ENCODE data around the gene SHF.
"Not testable (repeated sequence)": the region's sequence is repeated elsewhere in the genome, so short reads cannot be mapped to it uniquely, and the experiment has no call there.

The SHF gene

GRCh38 chr15:45187894-45188830 lies at the start of gene SHF:
Gene SHF, minus strand, starts transcription at chr15:45187966. Its CDS starts 15 bp downstream, at chr15:45187951.
- DNase-seq (ENCODE audit: low spot score), result peak; percentile 63

GRCh38 chr15:45236806-45237205 lies 49.0 kb upstream of the SHF start:
- not testable (repeated sequence) for DNase-seq (ENCODE audit: low spot score)

GRCh38 chr15:45234562-45235235 lies 46.9 kb upstream of the SHF start:
- DNase-seq (ENCODE audit: low spot score), result no peak

- no peak for DNase-seq (ENCODE audit: low spot score)
Measured at GRCh38 chr15:45231864-45232562, 44.2 kb upstream of the SHF start.

GRCh38 chr15:45231132-45231531 lies 43.4 kb upstream of the SHF start:
- no peak for DNase-seq (ENCODE audit: low spot score)

GRCh38 chr15:45230245-45230965 lies 42.6 kb upstream of the SHF start:
- DNase-seq (ENCODE audit: low spot score), result no peak

GRCh38 chr15:45228931-45229330 lies 41.2 kb upstream of the SHF start:
- DNase-seq (ENCODE audit: low spot score), result no peak

GRCh38 chr15:45225506-45226273 lies 37.9 kb upstream of the SHF start:
- DNase-seq (ENCODE audit: low spot score), result peak; percentile 40

- DNase-seq (ENCODE audit: low spot score), result no peak
Measured at GRCh38 chr15:45224621-45225217, 37.0 kb upstream of the SHF start.

GRCh38 chr15:45221967-45222366 lies 34.2 kb upstream of the SHF start:
- DNase-seq (ENCODE audit: low spot score), result no peak

GRCh38 chr15:45221053-45221599 lies 33.4 kb upstream of the SHF start:
- DNase-seq (ENCODE audit: low spot score), result no peak

GRCh38 chr15:45212493-45212892 lies 24.7 kb upstream of the SHF start:
- DNase-seq (ENCODE audit: low spot score), result no peak

- DNase-seq (ENCODE audit: low spot score), result peak; percentile 85
Measured at GRCh38 chr15:45205192-45205591, 17.4 kb upstream of the SHF start.

- no peak for DNase-seq (ENCODE audit: low spot score)
Measured at GRCh38 chr15:45203182-45203581, 15.4 kb upstream of the SHF start.

- no peak for DNase-seq (ENCODE audit: low spot score)
Measured at GRCh38 chr15:45201869-45202268, 14.1 kb upstream of the SHF start.

GRCh38 chr15:45201557-45201859 lies 13.7 kb upstream of the SHF start:
- no peak for DNase-seq (ENCODE audit: low spot score)

- DNase-seq (ENCODE audit: low spot score), result peak; percentile 76
Measured at GRCh38 chr15:45200799-45201556, 13.2 kb upstream of the SHF start.

- peak; percentile 97 for DNase-seq (ENCODE audit: low spot score)
Measured at GRCh38 chr15:45200001-45200798, 12.4 kb upstream of the SHF start.

Measured in NAMALWA (cell line).